Measurements from ENCODE around the gene ZNF41.
A peak's percentile ranks its signal among the peaks of the same experiment; 100 is the strongest.

The ZNF41 gene

DNA sequence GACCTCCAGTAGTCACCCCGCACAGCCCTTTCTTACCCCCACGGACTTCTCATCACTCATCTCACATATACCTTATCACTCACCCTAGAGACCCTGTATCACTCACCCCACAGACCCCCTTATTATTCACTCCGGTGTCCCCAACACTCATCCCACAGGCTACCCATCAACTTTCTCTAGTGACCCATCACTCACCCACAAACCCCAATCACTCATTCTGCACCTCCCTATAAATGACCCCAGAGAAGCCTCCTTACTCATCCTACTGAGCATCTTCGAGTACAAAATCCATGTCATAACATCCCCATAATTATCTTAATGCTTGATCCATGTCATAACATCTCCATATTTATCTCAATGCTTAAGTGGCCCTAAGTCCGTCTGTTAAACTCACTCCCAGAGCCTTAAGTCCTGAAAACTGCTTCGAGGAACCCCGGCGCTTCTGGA lies 934 bp downstream of the ZNF41 start:
- in situ Hi-C loops (cut with HindIII; ENCODE audit: low pct_ligation_motif_present, low sequenced_read_pairs), result no loop called here
- H3K27ac ChIP-seq, result peak overlapping the region; percentile 94
- TF ChIP-seq, protein P1, sequence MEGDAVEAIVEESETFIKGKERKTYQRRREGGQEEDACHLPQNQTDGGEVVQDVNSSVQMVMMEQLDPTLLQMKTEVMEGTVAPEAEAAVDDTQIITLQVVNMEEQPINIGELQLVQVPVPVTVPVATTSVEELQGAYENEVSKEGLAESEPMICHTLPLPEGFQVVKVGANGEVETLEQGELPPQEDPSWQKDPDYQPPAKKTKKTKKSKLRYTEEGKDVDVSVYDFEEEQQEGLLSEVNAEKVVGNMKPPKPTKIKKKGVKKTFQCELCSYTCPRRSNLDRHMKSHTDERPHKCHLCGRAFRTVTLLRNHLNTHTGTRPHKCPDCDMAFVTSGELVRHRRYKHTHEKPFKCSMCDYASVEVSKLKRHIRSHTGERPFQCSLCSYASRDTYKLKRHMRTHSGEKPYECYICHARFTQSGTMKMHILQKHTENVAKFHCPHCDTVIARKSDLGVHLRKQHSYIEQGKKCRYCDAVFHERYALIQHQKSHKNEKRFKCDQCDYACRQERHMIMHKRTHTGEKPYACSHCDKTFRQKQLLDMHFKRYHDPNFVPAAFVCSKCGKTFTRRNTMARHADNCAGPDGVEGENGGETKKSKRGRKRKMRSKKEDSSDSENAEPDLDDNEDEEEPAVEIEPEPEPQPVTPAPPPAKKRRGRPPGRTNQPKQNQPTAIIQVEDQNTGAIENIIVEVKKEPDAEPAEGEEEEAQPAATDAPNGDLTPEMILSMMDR (IDR thresholded peaks at IDR 0.05; ENCODE audit: low read depth, low read length, missing control alignments), result no peak
- H3K4me3 ChIP-seq (ENCODE audit: low read depth, low read length), result peak overlapping the region; percentile 66
- H3K27me3 ChIP-seq (replicated peaks), result no peaks in the 10 kb centered on the region
- no peak for DNase-seq
- H3K36me3 ChIP-seq (replicated peaks), result no peaks in the 10 kb centered on the region

DNA sequence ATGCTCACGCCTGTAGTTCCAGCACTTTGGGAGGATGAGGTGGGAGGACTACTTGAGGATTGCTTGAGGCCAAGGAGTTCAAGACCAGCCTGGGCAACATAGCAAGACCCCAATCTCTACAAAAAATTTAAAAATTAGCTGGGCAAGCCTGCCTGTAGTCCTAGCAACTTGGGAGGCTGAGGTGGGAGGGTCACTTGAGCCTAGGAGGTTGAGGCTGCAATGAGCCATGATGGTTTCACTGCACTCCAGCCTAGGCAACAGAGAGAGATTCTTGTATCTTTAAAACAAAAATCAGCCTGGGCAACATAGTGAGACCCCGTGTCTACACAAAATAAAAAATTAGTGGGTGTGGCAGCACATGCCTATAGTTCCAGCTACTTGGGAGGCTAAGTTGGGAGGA lies 1.9 kb downstream of the ZNF41 start:
- no peak overlapping the region for H3K27ac ChIP-seq
- no peak for DNase-seq
- TF ChIP-seq, protein P1 (IDR thresholded peaks at IDR 0.05; ENCODE audit: low read depth, low read length, missing control alignments), result no peak
- no peak overlapping the region for H3K4me3 ChIP-seq (ENCODE audit: low read depth, low read length)
- in situ Hi-C loops (cut with HindIII; ENCODE audit: low pct_ligation_motif_present, low sequenced_read_pairs), result no loop called here
- H3K27me3 ChIP-seq (replicated peaks), result no peaks in the 10 kb centered on the region
- H3K36me3 ChIP-seq (replicated peaks), result no peaks in the 10 kb centered on the region

DNA sequence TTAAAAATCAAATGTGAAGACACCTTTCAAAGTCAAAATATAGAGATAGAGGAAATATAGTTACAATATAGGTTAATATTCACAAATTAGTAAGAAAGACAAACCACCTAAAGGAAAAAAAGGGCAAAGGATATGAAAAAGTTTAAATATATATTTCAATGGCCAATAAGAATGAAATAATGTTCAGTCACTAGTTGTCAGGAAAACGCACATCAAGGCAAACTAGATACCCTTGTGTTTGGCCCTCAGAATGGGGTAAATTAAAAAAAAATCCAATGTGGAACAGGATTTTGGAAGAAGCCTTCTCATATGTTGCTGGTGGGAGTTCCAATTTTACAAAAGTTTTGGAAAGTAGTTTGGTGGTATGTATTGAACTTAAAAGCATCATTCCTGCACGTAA lies 2.4 kb downstream of the ZNF41 start:
- no peak for DNase-seq
- TF ChIP-seq, protein P1 (IDR thresholded peaks at IDR 0.05; ENCODE audit: low read depth, low read length, missing control alignments), result no peak
- in situ Hi-C loops (cut with HindIII; ENCODE audit: low pct_ligation_motif_present, low sequenced_read_pairs), result no loop called here
- Histone ChIP-seq H3K4me3 (ENCODE audit: low read depth, low read length) (no peak overlapping the region), H3K27ac (no peak overlapping the region), H3K36me3 (replicated peaks) (no peaks in the 10 kb centered on the region), H3K27me3 (replicated peaks) (no peaks in the 10 kb centered on the region)

DNA sequence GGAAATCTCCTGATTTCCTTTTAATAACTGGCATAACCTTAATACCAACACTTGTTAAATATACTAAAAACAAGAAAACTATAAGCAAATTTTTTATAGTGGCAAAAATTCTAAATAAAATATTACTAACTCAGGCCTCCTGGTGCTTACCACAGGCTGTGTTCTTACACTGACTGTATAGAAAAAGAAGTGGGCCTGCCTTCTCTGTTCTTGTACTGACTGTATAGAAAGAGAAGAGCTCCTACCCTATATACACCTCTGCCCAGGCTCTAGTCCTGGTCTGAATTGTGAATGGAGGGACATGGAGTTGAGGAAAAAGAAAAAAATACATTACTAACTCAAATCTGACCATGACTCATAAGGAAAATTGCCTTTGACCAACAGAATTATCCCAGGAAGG lies 7.5 kb downstream of the ZNF41 start:
- Histone ChIP-seq H3K36me3 (replicated peaks) (no peaks in the 10 kb centered on the region), H3K27ac (no peak overlapping the region), H3K27me3 (replicated peaks) (no peaks in the 10 kb centered on the region), H3K4me3 (ENCODE audit: low read depth, low read length) (no peak overlapping the region)
- in situ Hi-C loops (cut with HindIII; ENCODE audit: low pct_ligation_motif_present, low sequenced_read_pairs), result no loop called here
- no peak for DNase-seq
- TF ChIP-seq, protein P1 (IDR thresholded peaks at IDR 0.05; ENCODE audit: low read depth, low read length, missing control alignments), result no peak

DNA sequence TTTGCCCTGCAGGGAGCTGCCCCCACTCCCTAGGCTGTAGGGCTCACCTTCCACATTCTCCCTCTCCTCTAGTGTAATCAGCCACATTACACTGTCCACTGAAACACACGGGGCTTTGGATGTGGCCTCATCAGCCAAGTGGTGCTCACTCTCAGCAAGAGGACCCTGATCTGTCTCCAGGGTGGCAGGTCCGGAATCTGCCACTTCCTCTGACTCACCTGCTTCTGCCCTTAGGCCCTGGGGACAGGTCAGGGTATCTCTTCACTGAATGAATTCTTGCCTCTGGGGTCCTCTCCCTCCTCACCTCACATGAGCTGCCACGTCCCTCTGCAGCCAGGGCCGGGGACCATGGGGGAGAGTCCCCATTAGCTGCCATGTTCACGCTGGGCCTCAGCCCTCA lies 15.9 kb downstream of the ZNF41 start:
- no peak overlapping the region for H3K4me3 ChIP-seq (ENCODE audit: low read depth, low read length)
- no peaks in the 10 kb centered on the region for H3K36me3 ChIP-seq (replicated peaks)
- DNase-seq, result no peak
- no peak overlapping the region for H3K27ac ChIP-seq
- H3K27me3 ChIP-seq (replicated peaks), result no peaks in the 10 kb centered on the region
- in situ Hi-C loops (cut with HindIII; ENCODE audit: low pct_ligation_motif_present, low sequenced_read_pairs), result no loop called here
- TF ChIP-seq, protein P1 (IDR thresholded peaks at IDR 0.05; ENCODE audit: low read depth, low read length, missing control alignments), result no peak

DNA sequence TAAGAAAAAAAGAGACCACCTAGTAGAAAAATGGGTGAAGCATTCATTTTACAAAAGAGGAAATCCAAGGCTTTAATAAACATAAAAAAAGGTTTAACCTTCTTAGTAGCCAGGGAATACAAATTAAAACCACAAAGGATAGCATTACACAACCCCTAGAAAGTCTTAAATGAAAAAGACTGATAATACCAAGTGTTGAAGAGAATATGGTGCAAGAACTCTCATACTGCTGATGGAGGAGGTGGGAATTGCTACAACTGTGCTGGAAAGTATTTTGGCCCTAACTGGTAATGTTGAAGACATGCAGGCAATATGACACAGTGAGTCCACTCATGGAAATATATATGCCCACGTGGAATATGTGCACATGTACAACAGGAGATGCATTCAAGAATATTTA lies 22.5 kb downstream of the ZNF41 start:
- H3K36me3 ChIP-seq (replicated peaks), result no peaks in the 10 kb centered on the region
- H3K4me3 ChIP-seq (ENCODE audit: low read depth, low read length), result no peak overlapping the region
- no peak for DNase-seq
- no peak overlapping the region for H3K27ac ChIP-seq
- TF ChIP-seq, protein P1 (IDR thresholded peaks at IDR 0.05; ENCODE audit: low read depth, low read length, missing control alignments), result no peak
- in situ Hi-C loops (cut with HindIII; ENCODE audit: low pct_ligation_motif_present, low sequenced_read_pairs), result no loop called here
- H3K27me3 ChIP-seq (replicated peaks), result no peaks in the 10 kb centered on the region
